Cardiac muscle cell (in vitro differentiated cells and primary cell): Measurements from ENCODE around the gene TGFBR1. TPM values are rescaled to one million over a fixed set of nuclear protein-coding genes. Genes with fewer than 3 reads are reported as not detected.

Experiments used
- DNase-seq, 2 donors: peaks; one replicate each; pipeline versions ENCODE4 v3.0.0 to v3.0.0-alpha.2; 2010 to 2017; ENCODE audit warnings: low read depth in 1 of 2, low spot score in 1 of 2
- H3K27ac ChIP-seq: fragments of 200-600 bp; sonication (generic); 2 replicates; pipeline ENCODE4 v1.5.1; 2016
- H3K27me3 ChIP-seq: fragments of 200-600 bp; sonication (generic); 2 replicates; pipeline ENCODE4 v1.6.0; 2016; ENCODE audit warnings: control low read depth
- H3K36me3 ChIP-seq: fragments of 200-600 bp; sonication (generic); 2 replicates; pipeline ENCODE4 v1.5.1; 2016; ENCODE audit warnings: control low read depth
- H3K4me1 ChIP-seq: fragments of 200-600 bp; sonication (generic); 2 replicates; pipeline ENCODE4 v1.8.1; 2017; ENCODE audit warnings: low read depth, mild to moderate bottlenecking, mixed run types
- H3K4me3 ChIP-seq: fragments of 200-600 bp; sonication (generic); 2 replicates; pipeline ENCODE4 v1.5.1; 2016; ENCODE audit warnings: mild to moderate bottlenecking
- H3K9me3 ChIP-seq: fragments of 200-600 bp; sonication (generic); 2 replicates; pipeline ENCODE4 v1.5.1; 2017; ENCODE audit warnings: low read depth, mild to moderate bottlenecking, control low read depth
- polyA plus RNA-seq: library from polyadenylated mRNA; unstranded; fragments of >200 nt; fragmentation: Nextera tagmentation; extraction: Ambion mirVana; gene quantifications from 2 replicates; pipeline ENCODE4 v1.2.1, GENCODE V29; 2016
- total RNA-seq: library from RNA; depleted of rRNA; stranded (reverse); fragments of >200 nt; gene quantifications from 2 replicates; pipeline ENCODE4 v1.2.3, GENCODE V29; 2016
- TF ChIP-seq, protein P1 (sequence below): IDR thresholded peaks from 2 replicates; pipeline ENCODE4 v1.5.1; 2012; ENCODE audit warnings: low read depth, mild to moderate bottlenecking, low read length

Gene TGFBR1
- 17.2 and 18.1 TPM in 2 replicates for total RNA-seq
- polyA plus RNA-seq = 11.1 and 25.0 TPM in 2 replicates

DNA sequence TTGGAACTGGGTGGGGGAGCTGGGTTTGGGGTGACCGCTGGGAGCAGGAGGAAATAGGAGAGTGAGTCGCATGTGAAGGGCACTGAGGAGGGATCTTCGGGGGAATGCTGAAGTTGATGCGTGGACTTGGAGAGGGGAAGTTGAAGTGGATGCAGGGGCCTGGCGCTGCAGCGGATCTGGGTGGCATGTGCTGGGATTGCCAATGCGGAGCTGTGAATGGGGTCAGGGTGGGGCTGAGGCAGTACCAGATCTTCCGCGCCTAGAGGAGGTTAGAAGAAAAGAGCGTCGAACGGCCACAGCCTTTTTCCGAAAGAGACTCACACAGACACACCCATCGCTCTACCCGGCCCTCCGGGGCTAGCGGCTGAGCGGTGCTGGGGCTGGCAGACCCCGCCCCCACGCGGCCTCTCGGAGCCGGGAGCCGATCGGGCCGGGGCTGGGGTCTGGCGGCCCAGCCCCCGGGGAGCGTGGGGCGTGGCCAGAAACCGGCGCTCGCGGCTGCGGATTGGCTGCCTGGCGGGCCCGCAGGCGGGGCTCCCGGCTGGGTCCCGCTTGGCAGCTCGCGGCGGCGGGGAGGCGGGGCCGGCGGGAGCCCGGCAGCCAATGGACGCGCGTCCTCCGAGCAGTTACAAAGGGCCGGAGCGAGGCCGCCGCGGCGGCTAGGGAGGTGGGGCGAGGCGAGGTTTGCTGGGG, at the start of gene TGFBR1:
Gene TGFBR1 (plus strand): TSS at position 655 of the 693 bp plus-strand sequence. CDS start 93 bp downstream, outside the sequence.
- no peaks in the 10 kb centered on the region for H3K9me3 ChIP-seq
- H3K27me3 ChIP-seq = no peaks in the 10 kb centered on the region
- peaks cover 7% of the 10 kb centered on the region for H3K4me1 ChIP-seq
- H3K36me3 ChIP-seq = no peaks in the 10 kb centered on the region
- TF ChIP-seq, protein P1, sequence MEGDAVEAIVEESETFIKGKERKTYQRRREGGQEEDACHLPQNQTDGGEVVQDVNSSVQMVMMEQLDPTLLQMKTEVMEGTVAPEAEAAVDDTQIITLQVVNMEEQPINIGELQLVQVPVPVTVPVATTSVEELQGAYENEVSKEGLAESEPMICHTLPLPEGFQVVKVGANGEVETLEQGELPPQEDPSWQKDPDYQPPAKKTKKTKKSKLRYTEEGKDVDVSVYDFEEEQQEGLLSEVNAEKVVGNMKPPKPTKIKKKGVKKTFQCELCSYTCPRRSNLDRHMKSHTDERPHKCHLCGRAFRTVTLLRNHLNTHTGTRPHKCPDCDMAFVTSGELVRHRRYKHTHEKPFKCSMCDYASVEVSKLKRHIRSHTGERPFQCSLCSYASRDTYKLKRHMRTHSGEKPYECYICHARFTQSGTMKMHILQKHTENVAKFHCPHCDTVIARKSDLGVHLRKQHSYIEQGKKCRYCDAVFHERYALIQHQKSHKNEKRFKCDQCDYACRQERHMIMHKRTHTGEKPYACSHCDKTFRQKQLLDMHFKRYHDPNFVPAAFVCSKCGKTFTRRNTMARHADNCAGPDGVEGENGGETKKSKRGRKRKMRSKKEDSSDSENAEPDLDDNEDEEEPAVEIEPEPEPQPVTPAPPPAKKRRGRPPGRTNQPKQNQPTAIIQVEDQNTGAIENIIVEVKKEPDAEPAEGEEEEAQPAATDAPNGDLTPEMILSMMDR = no peak
- peak within 1 kb of the TSS; percentile 84 for H3K4me3 ChIP-seq
- H3K27ac ChIP-seq = peak within 1 kb of the TSS; percentile 88
- DNase-seq = peak; percentile 96 to 97

DNA sequence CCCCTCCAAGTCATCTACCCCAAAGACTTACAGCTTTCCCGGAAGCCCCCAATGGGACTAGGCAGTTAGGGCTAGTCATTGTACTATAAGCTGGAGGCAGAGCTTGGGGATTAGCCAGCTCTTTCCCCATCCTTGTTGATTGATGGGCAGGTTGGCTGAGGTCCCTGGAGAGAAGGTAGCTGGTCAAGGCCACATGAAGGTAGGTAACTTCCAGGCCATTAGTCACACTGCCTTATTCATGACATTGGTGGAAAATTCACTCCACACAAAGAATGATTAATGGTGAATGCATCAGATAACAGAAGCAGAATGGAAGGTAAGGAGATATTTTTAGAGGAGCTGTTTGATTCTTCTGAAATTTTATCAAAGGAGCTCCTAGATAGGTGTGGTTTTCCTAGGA, 49.5 kb upstream of the TGFBR1 start:
- TF ChIP-seq, protein P1 = no peak
- DNase-seq = no peak
- H3K4me1 ChIP-seq = peaks cover 14% of the 10 kb centered on the region
- no peaks in the 10 kb centered on the region for H3K9me3 ChIP-seq
- no peak overlapping the region for H3K27ac ChIP-seq
- H3K4me3 ChIP-seq = no peak overlapping the region
- H3K36me3 ChIP-seq = no peaks in the 10 kb centered on the region
- H3K27me3 ChIP-seq = no peaks in the 10 kb centered on the region

DNA sequence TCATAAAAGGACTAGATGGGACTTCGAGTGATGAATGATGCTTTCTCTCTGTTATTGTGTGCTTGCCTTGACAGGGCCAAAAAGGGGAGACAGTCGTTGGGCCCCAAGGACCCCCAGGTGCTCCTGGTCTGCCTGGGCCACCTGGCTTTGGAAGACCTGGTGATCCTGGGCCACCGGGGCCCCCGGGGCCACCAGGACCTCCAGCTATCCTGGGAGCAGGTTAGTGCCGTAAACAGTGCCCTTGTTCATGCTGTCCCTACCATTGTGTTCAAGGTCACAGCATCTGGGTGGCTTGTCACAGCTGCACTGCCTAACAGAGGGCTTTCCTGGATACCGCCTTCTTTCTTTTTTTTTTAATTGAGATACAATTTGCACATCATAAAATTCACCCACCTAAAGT, 48.7 kb upstream of the TGFBR1 start:
- peaks cover 7% of the 10 kb centered on the region for H3K4me1 ChIP-seq
- H3K4me3 ChIP-seq = no peak overlapping the region
- no peaks in the 10 kb centered on the region for H3K36me3 ChIP-seq
- no peaks in the 10 kb centered on the region for H3K9me3 ChIP-seq
- no peak for DNase-seq
- TF ChIP-seq, protein P1 = no peak
- H3K27me3 ChIP-seq = no peaks in the 10 kb centered on the region
- no peak overlapping the region for H3K27ac ChIP-seq

DNA sequence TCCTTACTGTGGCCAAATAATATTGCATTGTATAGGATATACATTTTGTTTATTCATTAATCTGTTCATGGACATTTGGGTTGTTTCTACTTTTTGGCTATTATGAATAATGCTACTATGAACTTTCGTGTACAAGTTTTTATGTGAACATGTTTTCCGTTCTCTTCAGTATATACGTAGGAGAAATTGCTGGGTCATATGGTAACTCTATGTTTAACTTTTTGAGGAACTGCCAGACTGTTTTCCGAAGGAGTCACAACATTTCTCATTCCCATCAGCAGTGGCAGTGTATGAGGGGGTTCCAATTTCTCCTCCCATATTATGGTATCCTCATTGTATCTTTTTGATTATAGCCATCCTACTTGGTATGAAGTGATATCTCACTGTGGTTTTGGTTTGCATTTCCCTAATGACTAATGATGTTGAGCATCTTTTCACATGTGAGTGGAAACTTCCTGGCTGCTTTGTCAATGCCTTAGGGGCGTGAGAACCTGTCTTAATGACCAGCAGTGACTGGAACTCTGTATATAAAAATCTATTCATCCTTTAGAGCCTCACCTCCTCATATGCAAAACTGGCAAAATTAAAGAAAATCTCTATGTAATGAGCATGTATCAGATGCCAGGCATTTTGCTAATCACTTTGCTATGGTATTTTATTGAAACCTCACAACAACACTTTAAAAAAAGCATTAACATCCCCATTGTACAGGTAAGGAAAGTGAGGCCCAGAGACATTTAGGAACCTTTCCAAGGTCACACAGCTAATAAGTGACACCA, 47.8 kb upstream of the TGFBR1 start:
- H3K4me1 ChIP-seq = no peaks in the 10 kb centered on the region
- H3K9me3 ChIP-seq = no peaks in the 10 kb centered on the region
- no peaks in the 10 kb centered on the region for H3K36me3 ChIP-seq
- no peak overlapping the region for H3K27ac ChIP-seq
- TF ChIP-seq, protein P1 = no peak
- no peaks in the 10 kb centered on the region for H3K27me3 ChIP-seq
- H3K4me3 ChIP-seq = no peak overlapping the region
- DNase-seq = peak in 1 of 2 donors; percentile 73

DNA sequence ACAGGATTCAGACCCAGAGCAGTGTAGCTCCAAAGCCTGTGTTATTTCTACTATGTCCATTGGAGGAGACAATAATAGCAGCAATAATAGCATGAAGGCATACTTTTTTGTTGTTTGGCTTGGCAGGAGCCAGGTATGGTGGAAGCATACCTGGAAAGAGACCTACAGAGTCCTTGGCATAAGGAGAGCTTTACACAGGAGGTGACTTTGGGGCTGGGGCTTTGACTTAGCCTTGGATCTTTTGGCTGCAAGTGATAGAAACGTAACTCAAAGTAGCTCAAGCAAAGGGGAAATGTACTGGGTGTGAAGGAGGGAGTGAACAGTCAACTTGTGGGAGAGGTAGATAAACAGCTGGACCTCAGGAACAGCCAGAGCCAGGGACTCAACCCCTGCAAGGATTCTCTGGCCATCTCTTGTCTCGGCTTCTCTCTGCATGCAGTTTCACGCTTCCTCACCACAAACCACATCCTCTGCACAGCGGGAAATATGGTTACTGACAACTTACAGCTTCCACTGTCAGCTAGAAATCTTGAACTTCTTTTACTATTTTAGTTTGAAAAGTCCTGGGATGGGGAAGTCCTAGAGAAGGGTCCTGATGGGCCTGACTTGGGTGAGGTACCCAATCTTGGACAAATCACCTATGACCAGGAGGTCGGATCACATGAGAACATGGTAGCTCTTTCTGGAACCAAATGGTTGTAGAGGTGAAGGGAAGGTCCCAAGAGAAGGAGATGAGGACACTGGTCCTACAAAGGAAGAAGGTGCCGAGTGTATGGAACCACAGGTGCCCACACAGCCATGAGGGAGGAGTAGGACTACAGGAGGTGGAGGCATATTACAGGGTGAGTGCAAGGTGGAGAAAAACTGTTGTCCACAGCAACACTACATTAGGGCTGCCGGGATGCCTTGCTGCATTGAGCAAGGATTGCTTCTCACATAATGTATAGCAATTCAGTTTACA, 47.0 kb upstream of the TGFBR1 start:
- Histone ChIP-seq H3K9me3 (no peaks in the 10 kb centered on the region), H3K4me3 (no peak overlapping the region), H3K27me3 (no peaks in the 10 kb centered on the region), H3K4me1 (no peaks in the 10 kb centered on the region), H3K36me3 (no peaks in the 10 kb centered on the region), H3K27ac (no peak overlapping the region)
- TF ChIP-seq, protein P1 = no peak
- peak in 1 of 2 donors; percentile 86 for DNase-seq
